Ovary (tissue), 3 donors: ENCODE measurements around the gene TSACC.

Source experiments
- POLR2A ChIP-seq: fragments of 450-650 bp; IDR thresholded peaks from one replicate; pipeline ENCODE4 v1.6.1; 2017; ENCODE audit warnings: antibody characterized with exemption, mild to moderate bottlenecking, moderate library complexity
- TF ChIP-seq, protein P1 (sequence below), 3 donors: fragments of 450-650 bp in 2 of 3; fragments of 200-600 bp in 1 of 3; IDR thresholded peaks; one replicate each; pipeline versions ENCODE4 v1.5.1 to v1.8.0; 2016 to 2022; ENCODE audit warnings: antibody characterized with exemption in 3 of 3, mild to moderate bottlenecking in 1 of 3
- donor health status: DM: no; HTN: no; CAD: no.

DNA sequence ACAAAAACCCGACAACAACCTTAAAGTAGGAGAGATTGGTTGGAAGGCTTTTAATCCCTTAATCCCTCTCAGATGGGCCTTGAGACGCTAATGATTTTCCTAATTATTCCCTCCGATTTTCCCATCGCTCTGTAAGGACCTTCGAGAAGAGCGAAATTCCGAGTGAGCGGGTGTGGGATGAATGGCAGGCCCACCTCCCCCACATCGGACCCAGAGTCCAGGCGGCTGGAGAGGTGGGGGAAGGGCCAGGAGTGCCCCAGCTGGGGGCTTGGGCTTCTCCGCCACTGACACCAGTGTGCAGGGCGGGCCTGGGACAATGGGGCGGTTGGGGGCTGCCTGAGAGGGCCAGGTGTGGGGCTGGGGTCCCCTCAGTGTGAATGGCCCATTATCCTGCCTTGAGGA lies 54.1 kb downstream of the TSACC start:
- TF ChIP-seq, protein P1, sequence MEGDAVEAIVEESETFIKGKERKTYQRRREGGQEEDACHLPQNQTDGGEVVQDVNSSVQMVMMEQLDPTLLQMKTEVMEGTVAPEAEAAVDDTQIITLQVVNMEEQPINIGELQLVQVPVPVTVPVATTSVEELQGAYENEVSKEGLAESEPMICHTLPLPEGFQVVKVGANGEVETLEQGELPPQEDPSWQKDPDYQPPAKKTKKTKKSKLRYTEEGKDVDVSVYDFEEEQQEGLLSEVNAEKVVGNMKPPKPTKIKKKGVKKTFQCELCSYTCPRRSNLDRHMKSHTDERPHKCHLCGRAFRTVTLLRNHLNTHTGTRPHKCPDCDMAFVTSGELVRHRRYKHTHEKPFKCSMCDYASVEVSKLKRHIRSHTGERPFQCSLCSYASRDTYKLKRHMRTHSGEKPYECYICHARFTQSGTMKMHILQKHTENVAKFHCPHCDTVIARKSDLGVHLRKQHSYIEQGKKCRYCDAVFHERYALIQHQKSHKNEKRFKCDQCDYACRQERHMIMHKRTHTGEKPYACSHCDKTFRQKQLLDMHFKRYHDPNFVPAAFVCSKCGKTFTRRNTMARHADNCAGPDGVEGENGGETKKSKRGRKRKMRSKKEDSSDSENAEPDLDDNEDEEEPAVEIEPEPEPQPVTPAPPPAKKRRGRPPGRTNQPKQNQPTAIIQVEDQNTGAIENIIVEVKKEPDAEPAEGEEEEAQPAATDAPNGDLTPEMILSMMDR (IDR thresholded peaks at IDR 0.05), result no peak
- no peak for TF ChIP-seq POLR2A
